ENCODE results near the gene ABCD4.

ABCD4 gene

GRCh38 chr14:74267588-74267987, 35.1 kb downstream of the ABCD4 start:
- FAIRE-seq (no peak), DNase-seq (ENCODE audit: insufficient read length, low spot score) (no peak)
- no peak for TF ChIP-seq CTCF (IDR thresholded peaks at IDR 0.05; ENCODE audit: insufficient read depth, missing control alignments)

- FAIRE-seq, result no peak
- no peak for TF ChIP-seq CTCF (IDR thresholded peaks at IDR 0.05; ENCODE audit: insufficient read depth, missing control alignments)
Measured at GRCh38 chr14:74265301-74265965, 37.3 kb downstream of the ABCD4 start.

GRCh38 chr14:74263921-74264320, 38.8 kb downstream of the ABCD4 start:
- FAIRE-seq (no peak), DNase-seq (ENCODE audit: insufficient read length, low spot score) (no peak)
- no peak for TF ChIP-seq CTCF (IDR thresholded peaks at IDR 0.05; ENCODE audit: insufficient read depth, missing control alignments)

More at GRCh38 chr14:74265301-74265965, 37.3 kb downstream of the ABCD4 start:
- no peak for DNase-seq (ENCODE audit: insufficient read length, low spot score)

GRCh38 chr14:74263181-74263580, 39.6 kb downstream of the ABCD4 start:
- no peak for DNase-seq (ENCODE audit: insufficient read length, low spot score)
- FAIRE-seq, result no peak
- no peak for TF ChIP-seq CTCF (IDR thresholded peaks at IDR 0.05; ENCODE audit: insufficient read depth, missing control alignments)

GRCh38 chr14:74262076-74262475, 40.7 kb downstream of the ABCD4 start:
- no peak for DNase-seq (ENCODE audit: insufficient read length, low spot score)
- no peak for TF ChIP-seq CTCF (IDR thresholded peaks at IDR 0.05; ENCODE audit: insufficient read depth, missing control alignments)
- no peak for FAIRE-seq

GRCh38 chr14:74261288-74261687, 41.4 kb downstream of the ABCD4 start:
- FAIRE-seq (no peak), DNase-seq (ENCODE audit: insufficient read length, low spot score) (no peak)
- no peak for TF ChIP-seq CTCF (IDR thresholded peaks at IDR 0.05; ENCODE audit: insufficient read depth, missing control alignments)

- DNase-seq (ENCODE audit: insufficient read length, low spot score), result no peak
- no peak for FAIRE-seq
- TF ChIP-seq CTCF (IDR thresholded peaks at IDR 0.05; ENCODE audit: insufficient read depth, missing control alignments), result no peak
Measured at GRCh38 chr14:74260525-74261233, 42.1 kb downstream of the ABCD4 start.

Measured in D721Med (cell line).